COLO829 (cell line): Measurements from ENCODE around the gene CPSF3.

Experiments
- DNase-seq: peaks from one replicate; pipeline ENCODE4 v3.0.0; 2012; ENCODE audit warnings: low spot score

The CPSF3 gene

GRCh38 chr2:9518163-9518562, 94.7 kb downstream of the CPSF3 start:
- DNase-seq: no peak

- no peak for DNase-seq
Observed at GRCh38 chr2:9518780-9519179, 95.3 kb downstream of the CPSF3 start.

- DNase-seq: no peak
Observed at GRCh38 chr2:9519250-9519649, 95.8 kb downstream of the CPSF3 start.
